ENCODE data around the gene SUSD4. TPM values are rescaled to one million over a fixed set of nuclear protein-coding genes. Genes with fewer than 3 reads are reported as not detected.

Gene SUSD4
- total and polyA plus RNA-seq, 2 of the 8 experiments (the other 6 are each of a cell fraction or from before 2014, with no cell fraction given), result 3.9 to 5.2 TPM

GRCh38 chr1:223326776-223327175 lies 37.2 kb downstream of the SUSD4 start (continued):
- TF ChIP-seq CHD7 (IDR thresholded peaks at IDR 0.05; ENCODE audit: insufficient replicate concordance, low read length), result no peak
- no peak for TF ChIP-seq PHF8 (conservative IDR thresholded peaks at IDR 0.05; ENCODE audit: low read depth, low read length)
- TF ChIP-seq NRF1 (IDR thresholded peaks at IDR 0.05; ENCODE audit: low read depth, low read length), result no peak
- no peak for TF ChIP-seq RAD21 (IDR thresholded peaks at IDR 0.05 in 1 of 2, conservative IDR thresholded peaks at IDR 0.05 in 1 of 2; ENCODE audit: low read depth in 2 of 2, low read length in 2 of 2)
- TF ChIP-seq EGR1 (IDR thresholded peaks at IDR 0.05; ENCODE audit: borderline replicate concordance, low read depth, low read length), result no peak
- TF ChIP-seq CBX8 (IDR thresholded peaks at IDR 0.05; ENCODE audit: borderline replicate concordance, low read depth, low read length), result no peak
- TF ChIP-seq JUND (IDR thresholded peaks at IDR 0.05; ENCODE audit: low read length), result no peak
- TF ChIP-seq TEAD4 (IDR thresholded peaks at IDR 0.05; ENCODE audit: low read depth, low read length), result no peak
- no peak for TF ChIP-seq EP300 (IDR thresholded peaks at IDR 0.05; ENCODE audit: borderline replicate concordance in 1 of 2, low read depth in 2 of 2, low read length in 2 of 2)
- TF ChIP-seq SP2 (IDR thresholded peaks at IDR 0.05; ENCODE audit: low read length), result no peak

Data from H1 (cell line).